Adipocyte (in vitro differentiated cells): ENCODE data around the gene LAMA4.
A peak's percentile ranks its signal among the peaks of the same experiment; 100 is the strongest.

ENCODE experiments used
- DNase-seq: peaks from one replicate; pipeline ENCODE4 v3.0.0-alpha.2; 2015; ENCODE audit warnings: low read depth
- H3K27me3 ChIP-seq: replicated peaks from 2 replicates; pipeline ENCODE4 v1.7.0; 2013; ENCODE audit warnings: mild to moderate bottlenecking, low read length, moderate library complexity; ENCODE audit not compliant: control insufficient read depth, insufficient read depth
- H3K36me3 ChIP-seq: 2 replicates; pipeline ENCODE4 v1.7.0; 2013; ENCODE audit warnings: low read length, mild to moderate bottlenecking, moderate library complexity; ENCODE audit not compliant: control insufficient read depth, insufficient read depth, severe bottlenecking
- H3K4me1 ChIP-seq: 2 replicates; pipeline ENCODE4 v1.7.0; 2013; ENCODE audit warnings: mild to moderate bottlenecking, low read length, moderate library complexity; ENCODE audit not compliant: control insufficient read depth, insufficient read depth
- H3K4me3 ChIP-seq: 2 replicates; pipeline ENCODE4 v1.7.0; 2013; ENCODE audit warnings: mild to moderate bottlenecking, low read length, moderate library complexity
- H3K9ac ChIP-seq: 2 replicates; pipeline ENCODE4 v1.7.0; 2013; ENCODE audit warnings: mild to moderate bottlenecking, low read length, moderate library complexity
- H3K9me3 ChIP-seq: 2 replicates; pipeline ENCODE4 v1.7.0; 2013; ENCODE audit warnings: mild to moderate bottlenecking, low read length, moderate library complexity; ENCODE audit not compliant: control insufficient read depth

LAMA4 gene

GRCh38 chr6:112130878-112131277 lies 123.5 kb downstream of the LAMA4 start:
- Histone ChIP-seq H3K9me3 (no peaks in the 10 kb centered on the region), H3K9ac (no peak overlapping the region), H3K4me3 (no peak overlapping the region), H3K27me3 (no peaks in the 10 kb centered on the region), H3K4me1 (no peaks in the 10 kb centered on the region), H3K36me3 (peaks cover 100% of the 10 kb centered on the region)
- no peak for DNase-seq

- H3K9ac ChIP-seq: no peak overlapping the region
- H3K4me1 ChIP-seq: no peaks in the 10 kb centered on the region
- no peak for DNase-seq
Observed at GRCh38 chr6:112128208-112128607, 126.2 kb downstream of the LAMA4 start.

GRCh38 chr6:112123982-112124381 lies 130.4 kb downstream of the LAMA4 start:
- DNase-seq: no peak
- no peak overlapping the region for H3K9ac ChIP-seq
- H3K27me3 ChIP-seq: no peaks in the 10 kb centered on the region
- H3K4me1 ChIP-seq: no peaks in the 10 kb centered on the region
- H3K9me3 ChIP-seq: no peaks in the 10 kb centered on the region
- no peak overlapping the region for H3K4me3 ChIP-seq
- H3K36me3 ChIP-seq: peaks cover 99% of the 10 kb centered on the region

More at GRCh38 chr6:112128208-112128607, 126.2 kb downstream of the LAMA4 start:
- H3K4me3 ChIP-seq: no peak overlapping the region
- H3K36me3 ChIP-seq: peaks cover 99% of the 10 kb centered on the region
- no peaks in the 10 kb centered on the region for H3K27me3 ChIP-seq
- H3K9me3 ChIP-seq: no peaks in the 10 kb centered on the region

- Histone ChIP-seq H3K27me3 (no peaks in the 10 kb centered on the region), H3K9me3 (no peaks in the 10 kb centered on the region), H3K4me3 (no peak overlapping the region), H3K4me1 (no peaks in the 10 kb centered on the region), H3K36me3 (peaks cover 99% of the 10 kb centered on the region), H3K9ac (no peak overlapping the region)
- no peak for DNase-seq
Observed at GRCh38 chr6:112122756-112123155, 131.6 kb downstream of the LAMA4 start.

GRCh38 chr6:112118034-112118433 lies 136.3 kb downstream of the LAMA4 start:
- peak; percentile 1 for DNase-seq
- H3K4me3 ChIP-seq: no peak overlapping the region
- H3K36me3 ChIP-seq: peaks cover 100% of the 10 kb centered on the region
- H3K27me3 ChIP-seq: no peaks in the 10 kb centered on the region
- no peaks in the 10 kb centered on the region for H3K9me3 ChIP-seq
- H3K4me1 ChIP-seq: no peaks in the 10 kb centered on the region
- H3K9ac ChIP-seq: no peak overlapping the region

- Histone ChIP-seq H3K4me3 (no peak overlapping the region), H3K27me3 (no peaks in the 10 kb centered on the region), H3K9ac (no peak overlapping the region), H3K9me3 (no peaks in the 10 kb centered on the region), H3K36me3 (peaks cover 100% of the 10 kb centered on the region), H3K4me1 (no peaks in the 10 kb centered on the region)
- no peak for DNase-seq
Observed at GRCh38 chr6:112117554-112117953, 136.8 kb downstream of the LAMA4 start.

GRCh38 chr6:112116221-112116620 lies 138.1 kb downstream of the LAMA4 start:
- H3K4me3 ChIP-seq: no peak overlapping the region
- H3K9ac ChIP-seq: no peak overlapping the region
- no peaks in the 10 kb centered on the region for H3K27me3 ChIP-seq
- no peaks in the 10 kb centered on the region for H3K9me3 ChIP-seq
- H3K4me1 ChIP-seq: no peaks in the 10 kb centered on the region
- H3K36me3 ChIP-seq: peaks cover 100% of the 10 kb centered on the region
- no peak for DNase-seq

GRCh38 chr6:112114577-112115223 lies 139.7 kb downstream of the LAMA4 start:
- Histone ChIP-seq H3K36me3 (peaks cover 100% of the 10 kb centered on the region), H3K4me1 (no peaks in the 10 kb centered on the region), H3K9ac (no peak overlapping the region), H3K9me3 (no peaks in the 10 kb centered on the region), H3K4me3 (no peak overlapping the region), H3K27me3 (no peaks in the 10 kb centered on the region)
- no peak for DNase-seq

GRCh38 chr6:112113918-112114317 lies 140.4 kb downstream of the LAMA4 start:
- Histone ChIP-seq H3K4me3 (no peak overlapping the region), H3K9me3 (no peaks in the 10 kb centered on the region), H3K36me3 (peaks cover 100% of the 10 kb centered on the region), H3K9ac (no peak overlapping the region), H3K27me3 (no peaks in the 10 kb centered on the region), H3K4me1 (no peaks in the 10 kb centered on the region)
- DNase-seq: no peak

- H3K4me3 ChIP-seq: no peak overlapping the region
- H3K9ac ChIP-seq: no peak overlapping the region
- H3K27me3 ChIP-seq: no peaks in the 10 kb centered on the region
- H3K36me3 ChIP-seq: peaks cover 100% of the 10 kb centered on the region
- H3K4me1 ChIP-seq: no peaks in the 10 kb centered on the region
- no peak for DNase-seq
- no peaks in the 10 kb centered on the region for H3K9me3 ChIP-seq
Observed at GRCh38 chr6:112113431-112113830, 140.9 kb downstream of the LAMA4 start.

GRCh38 chr6:112109262-112109661 lies 145.1 kb downstream of the LAMA4 start:
- no peaks in the 10 kb centered on the region for H3K9me3 ChIP-seq
- H3K36me3 ChIP-seq: peaks cover 81% of the 10 kb centered on the region

GRCh38 chr6:112106562-112106961 lies 147.8 kb downstream of the LAMA4 start:
- Histone ChIP-seq H3K36me3 (peaks cover 60% of the 10 kb centered on the region), H3K9ac (no peak overlapping the region), H3K9me3 (no peaks in the 10 kb centered on the region), H3K27me3 (no peaks in the 10 kb centered on the region), H3K4me3 (no peak overlapping the region), H3K4me1 (peaks cover 3% of the 10 kb centered on the region)
- no peak for DNase-seq

More at GRCh38 chr6:112109262-112109661, 145.1 kb downstream of the LAMA4 start:
- H3K27me3 ChIP-seq: no peaks in the 10 kb centered on the region
- no peak overlapping the region for H3K4me3 ChIP-seq
- peaks cover 3% of the 10 kb centered on the region for H3K4me1 ChIP-seq
- DNase-seq: no peak
- no peak overlapping the region for H3K9ac ChIP-seq
